Skeletal muscle satellite cell (primary cell): Measurements from ENCODE around the gene IPO9.

ENCODE experiments used
- H3K27me3 ChIP-seq: 2 replicates; pipeline ENCODE4 v1.7.0; 2013; ENCODE audit warnings: low read length; ENCODE audit not compliant: control insufficient read depth, insufficient read depth
- H3K36me3 ChIP-seq: 2 replicates; pipeline ENCODE4 v1.7.0; 2013; ENCODE audit warnings: mild to moderate bottlenecking, control low read depth, low read length; ENCODE audit not compliant: insufficient read depth
- H3K4me1 ChIP-seq: 2 replicates; pipeline ENCODE4 v1.7.0; 2013; ENCODE audit warnings: low read length; ENCODE audit not compliant: control insufficient read depth, insufficient read depth
- H3K4me2 ChIP-seq: 2 replicates; pipeline ENCODE4 v1.7.0; 2013; ENCODE audit warnings: mild to moderate bottlenecking, low read length
- H3K4me3 ChIP-seq: 2 replicates; pipeline ENCODE4 v1.7.0; 2013; ENCODE audit warnings: low read length
- H3K9ac ChIP-seq: 2 replicates; pipeline ENCODE4 v1.7.0; 2013; ENCODE audit warnings: mild to moderate bottlenecking, low read depth, low read length, moderate library complexity
- H3K9me3 ChIP-seq: replicated peaks from 2 replicates; pipeline ENCODE4 v1.7.0; 2013; ENCODE audit warnings: mild to moderate bottlenecking, control low read depth, low read length

The IPO9 gene

GRCh38 chr1:201810466-201811216 lies 18.3 kb upstream of the IPO9 start:
- Histone ChIP-seq H3K27me3 (no peaks in the 10 kb centered on the region), H3K9ac (no peak overlapping the region), H3K4me1 (no peaks in the 10 kb centered on the region), H3K9me3 (no peaks in the 10 kb centered on the region), H3K36me3 (peaks cover 93% of the 10 kb centered on the region), H3K4me3 (no peak overlapping the region), H3K4me2 (no peak overlapping the region)

- H3K4me1 ChIP-seq = no peaks in the 10 kb centered on the region
- H3K4me3 ChIP-seq = no peak overlapping the region
- H3K36me3 ChIP-seq = peaks cover 85% of the 10 kb centered on the region
- H3K27me3 ChIP-seq = no peaks in the 10 kb centered on the region
- no peak overlapping the region for H3K4me2 ChIP-seq
- H3K9ac ChIP-seq = no peak overlapping the region
- H3K9me3 ChIP-seq = no peaks in the 10 kb centered on the region
Measured at GRCh38 chr1:201813226-201813625, 15.7 kb upstream of the IPO9 start.

- peaks cover 85% of the 10 kb centered on the region for H3K36me3 ChIP-seq
- H3K4me1 ChIP-seq = peaks cover 7% of the 10 kb centered on the region
- H3K4me2 ChIP-seq = no peak overlapping the region
- H3K27me3 ChIP-seq = no peaks in the 10 kb centered on the region
- no peaks in the 10 kb centered on the region for H3K9me3 ChIP-seq
- H3K9ac ChIP-seq = no peak overlapping the region
- no peak overlapping the region for H3K4me3 ChIP-seq
Measured at GRCh38 chr1:201816309-201816854, 12.6 kb upstream of the IPO9 start.

GRCh38 chr1:201818971-201819750 lies 9.8 kb upstream of the IPO9 start:
- H3K9me3 ChIP-seq = no peaks in the 10 kb centered on the region
- H3K27me3 ChIP-seq = no peaks in the 10 kb centered on the region
- no peak overlapping the region for H3K4me3 ChIP-seq
- no peak overlapping the region for H3K4me2 ChIP-seq
- no peak overlapping the region for H3K9ac ChIP-seq
- H3K4me1 ChIP-seq = peaks cover 7% of the 10 kb centered on the region
- peaks cover 84% of the 10 kb centered on the region for H3K36me3 ChIP-seq

GRCh38 chr1:201820413-201820812 lies 8.5 kb upstream of the IPO9 start:
- Histone ChIP-seq H3K36me3 (peaks cover 86% of the 10 kb centered on the region), H3K4me2 (no peak overlapping the region), H3K9ac (no peak overlapping the region), H3K4me1 (peaks cover 7% of the 10 kb centered on the region), H3K4me3 (no peak overlapping the region), H3K9me3 (no peaks in the 10 kb centered on the region), H3K27me3 (no peaks in the 10 kb centered on the region)

GRCh38 chr1:201825245-201825644 lies 3.7 kb upstream of the IPO9 start:
- Histone ChIP-seq H3K9ac (no peak overlapping the region), H3K4me1 (peaks cover 23% of the 10 kb centered on the region), H3K36me3 (peaks cover 52% of the 10 kb centered on the region), H3K4me3 (no peak overlapping the region), H3K27me3 (no peaks in the 10 kb centered on the region), H3K9me3 (no peaks in the 10 kb centered on the region), H3K4me2 (no peak overlapping the region)

- peaks cover 36% of the 10 kb centered on the region for H3K36me3 ChIP-seq
- peak overlapping the region; percentile 7 for H3K4me2 ChIP-seq
- H3K4me1 ChIP-seq = peaks cover 33% of the 10 kb centered on the region
- no peak overlapping the region for H3K4me3 ChIP-seq
- H3K9ac ChIP-seq = no peak overlapping the region
- H3K27me3 ChIP-seq = no peaks in the 10 kb centered on the region
- no peaks in the 10 kb centered on the region for H3K9me3 ChIP-seq
Measured at GRCh38 chr1:201826830-201827229, 2.1 kb upstream of the IPO9 start.

GRCh38 chr1:201827321-201828216 lies 1.4 kb upstream of the IPO9 start:
- peak overlapping the region; percentile 83 for H3K4me3 ChIP-seq
- peak overlapping the region; percentile 84 for H3K4me2 ChIP-seq
- no peak overlapping the region for H3K9ac ChIP-seq
- peaks cover 33% of the 10 kb centered on the region for H3K4me1 ChIP-seq
- H3K9me3 ChIP-seq = no peaks in the 10 kb centered on the region
- H3K27me3 ChIP-seq = no peaks in the 10 kb centered on the region
- H3K36me3 ChIP-seq = peaks cover 29% of the 10 kb centered on the region

- peak overlapping the region; percentile 92 for H3K9ac ChIP-seq
- H3K4me2 ChIP-seq = peak overlapping the region; percentile 84
- H3K27me3 ChIP-seq = no peaks in the 10 kb centered on the region
- H3K9me3 ChIP-seq = no peaks in the 10 kb centered on the region
- peak overlapping the region; percentile 83 for H3K4me3 ChIP-seq
- H3K4me1 ChIP-seq = peaks cover 33% of the 10 kb centered on the region
- H3K36me3 ChIP-seq = peaks cover 22% of the 10 kb centered on the region
Measured at GRCh38 chr1:201828217-201828819, 639 bp upstream of the IPO9 start.

- H3K4me1 ChIP-seq = peaks cover 28% of the 10 kb centered on the region
- H3K9me3 ChIP-seq = no peaks in the 10 kb centered on the region
- no peak overlapping the region for H3K4me3 ChIP-seq
- H3K36me3 ChIP-seq = no peaks in the 10 kb centered on the region
- H3K9ac ChIP-seq = no peak overlapping the region
- H3K27me3 ChIP-seq = no peaks in the 10 kb centered on the region
- peak overlapping the region; percentile 82 for H3K4me2 ChIP-seq
Measured at GRCh38 chr1:201831371-201831770, 2.4 kb downstream of the IPO9 start.
